Measurements from ENCODE around the gene LAMB3.

The LAMB3 gene

GRCh38 chr1:209675565-209676154, 23.4 kb upstream of the LAMB3 start:
- Histone ChIP-seq H3K36me3 (no peaks in the 10 kb centered on the region), H3K27me3 (peaks cover 83% of the 10 kb centered on the region), H3K9me3 (no peaks in the 10 kb centered on the region), H3K4me1 (no peaks in the 10 kb centered on the region), H3K4me3 (ENCODE audit: low read depth, low read length) (peak overlapping the region; percentile 56)
- peak; percentile 10 for TF ChIP-seq CTCF (IDR thresholded peaks at IDR 0.05; ENCODE audit: low read depth, low read length)
- DNase-seq: peak; percentile 39

- no peaks in the 10 kb centered on the region for H3K4me1 ChIP-seq
- peaks cover 83% of the 10 kb centered on the region for H3K27me3 ChIP-seq
- no peaks in the 10 kb centered on the region for H3K9me3 ChIP-seq
- H3K36me3 ChIP-seq: no peaks in the 10 kb centered on the region
- peak; percentile 34 for DNase-seq
- H3K4me3 ChIP-seq (ENCODE audit: low read depth, low read length): peak within 1 kb of the TSS; percentile 56
- no peak for TF ChIP-seq CTCF (IDR thresholded peaks at IDR 0.05; ENCODE audit: low read depth, low read length)
Observed at GRCh38 chr1:209674957-209675564, 22.8 kb upstream of the LAMB3 start, which contains the start of gene G0S2. G0S2 (plus strand) TSS chr1:209675412; CDS start chr1:209675685, 273 bp downstream.

GRCh38 chr1:209673631-209674417, 21.6 kb upstream of the LAMB3 start:
- H3K9me3 ChIP-seq: no peaks in the 10 kb centered on the region
- H3K36me3 ChIP-seq: no peaks in the 10 kb centered on the region
- H3K4me1 ChIP-seq: no peaks in the 10 kb centered on the region
- DNase-seq: no peak
- no peak overlapping the region for H3K4me3 ChIP-seq (ENCODE audit: low read depth, low read length)
- TF ChIP-seq CTCF (IDR thresholded peaks at IDR 0.05; ENCODE audit: low read depth, low read length): no peak
- H3K27me3 ChIP-seq: peaks cover 82% of the 10 kb centered on the region

GRCh38 chr1:209672705-209673630, 20.7 kb upstream of the LAMB3 start:
- DNase-seq: no peak
- no peaks in the 10 kb centered on the region for H3K9me3 ChIP-seq
- H3K36me3 ChIP-seq: no peaks in the 10 kb centered on the region
- peaks cover 77% of the 10 kb centered on the region for H3K27me3 ChIP-seq
- H3K4me1 ChIP-seq: no peaks in the 10 kb centered on the region
- H3K4me3 ChIP-seq (ENCODE audit: low read depth, low read length): no peak overlapping the region
- no peak for TF ChIP-seq CTCF (IDR thresholded peaks at IDR 0.05; ENCODE audit: low read depth, low read length)

- no peak for TF ChIP-seq CTCF (IDR thresholded peaks at IDR 0.05; ENCODE audit: low read depth, low read length)
- DNase-seq: no peak
- H3K9me3 ChIP-seq: no peaks in the 10 kb centered on the region
- no peaks in the 10 kb centered on the region for H3K4me1 ChIP-seq
- H3K36me3 ChIP-seq: no peaks in the 10 kb centered on the region
- peaks cover 53% of the 10 kb centered on the region for H3K27me3 ChIP-seq
- no peak overlapping the region for H3K4me3 ChIP-seq (ENCODE audit: low read depth, low read length)
Observed at GRCh38 chr1:209670441-209671082, 18.3 kb upstream of the LAMB3 start.
